Natural killer cell (primary cell): Measurements from ENCODE around the gene RFPL3. TPM values are rescaled to one million over a fixed set of nuclear protein-coding genes. Genes with fewer than 3 reads are reported as not detected.

ENCODE experiments used
- ATAC-seq, 3 donors: fragments of 150-1000 bp in 2 of 3; fragments of 200-7000 bp in 1 of 3; cut with Tn5 transposase; 1 replicate in 1 of 3; 2 replicates in 2 of 3; pipeline ENCODE4 v1.10.0; 2021; ENCODE audit warnings: mild to moderate bottlenecking in 2 of 3, moderate library complexity in 2 of 3
- DNase-seq, 2 donors: peaks; one replicate each; pipeline versions ENCODE4 v3.0.0 to v3.0.0-alpha.2; 2013 to 2021; ENCODE audit warnings: mixed read lengths in 1 of 2
- H3K27ac ChIP-seq: one replicate; pipeline ENCODE4 v1.5.1; 2013; ENCODE audit warnings: mild to moderate bottlenecking, low read length
- H3K27me3 ChIP-seq: one replicate; pipeline ENCODE4 v1.6.1; 2013; ENCODE audit warnings: low read length; ENCODE audit not compliant: control insufficient read depth, insufficient read depth
- H3K36me3 ChIP-seq: one replicate; pipeline ENCODE4 v1.6.1; 2013; ENCODE audit warnings: low read length; ENCODE audit not compliant: control insufficient read depth, insufficient read depth
- H3K4me1 ChIP-seq: one replicate; pipeline ENCODE4 v1.6.1; 2013; ENCODE audit warnings: low read length; ENCODE audit not compliant: control insufficient read depth, insufficient read depth
- H3K4me3 ChIP-seq: one replicate; pipeline ENCODE4 v1.5.1; 2013; ENCODE audit warnings: low read length
- H3K9me3 ChIP-seq: one replicate; pipeline ENCODE4 v1.6.1; 2013; ENCODE audit warnings: low read length; ENCODE audit not compliant: control insufficient read depth, insufficient read depth
- H3K27ac Mint-ChIP-seq, 2 donors: one replicate each; pipeline ENCODE4 v1.8.0; 2022; ENCODE audit warnings: mild to moderate bottlenecking in 2 of 2, mixed read lengths in 2 of 2, moderate library complexity in 1 of 2
- H3K27me3 Mint-ChIP-seq, 2 donors: one replicate each; pipeline ENCODE4 v1.8.0; 2022; ENCODE audit warnings: low read depth in 2 of 2, mixed read lengths in 2 of 2
- H3K36me3 Mint-ChIP-seq: one replicate; pipeline ENCODE4 v1.8.0; 2022; ENCODE audit warnings: mixed read lengths
- H3K4me1 Mint-ChIP-seq, 2 donors: one replicate each; pipeline ENCODE4 v1.8.0; 2022; ENCODE audit warnings: mixed read lengths in 2 of 2
- H3K4me3 Mint-ChIP-seq: one replicate; pipeline ENCODE4 v1.8.0; 2022; ENCODE audit warnings: mild to moderate bottlenecking, moderate library complexity, mixed read lengths
- H3K9me3 Mint-ChIP-seq, 2 donors: one replicate each; pipeline ENCODE4 v1.8.0; 2022; ENCODE audit warnings: mixed read lengths in 2 of 2
- CTCF ChIP-seq: fragments of 200-600 bp; IDR thresholded peaks from one replicate; pipeline ENCODE4 v1.8.0; 2022; ENCODE audit warnings: antibody characterized with exemption
- WGBS: methylation state at CpG from one replicate; pipeline ENCODE4 v1.1.7; 2013; ENCODE audit warnings: missing lambda C conversion rate; ENCODE audit not compliant: insufficient coverage; 5-methylcytosine and 5-hydroxymethylcytosine counted together
- intact Hi-C: fragments of 100-400 bp; cut with micrococcal nuclease; formaldehyde crosslinking; loops from one replicate; pipeline ENCODE4 v1.14.2; 2022
- total RNA-seq, 4 donors: library from RNA; stranded (reverse); fragments of 120-200 nt in 1 of 4; gene quantifications; one replicate each; pipeline versions ENCODE4 v1.2.3 to v1.2.4, GENCODE V29; 2013 to 2022

Gene RFPL3
- total RNA-seq, 3 donors from 2014 or later (not counting 1 experiment from before 2014, with no cell fraction given), result not detected

GRCh38 chr22:32328306-32329201 lies 29.1 kb upstream of the RFPL3 start:
- no peak for TF ChIP-seq CTCF
- no peak for ATAC-seq
- Mint-ChIP-seq H3K27me3 (peaks cover 8 to 12% of the 10 kb centered on the region in 2 donors), H3K9me3 (no peaks in the 10 kb centered on the region), H3K4me3 (no peak overlapping the region), H3K36me3 (no peaks in the 10 kb centered on the region), H3K27ac (no peak overlapping the region), H3K4me1 (no peaks in the 10 kb centered on the region)
- intact Hi-C loops, result no loop called here
- no peak overlapping the region for H3K4me3 ChIP-seq
- no peaks in the 10 kb centered on the region for H3K4me1 ChIP-seq
- no peaks in the 10 kb centered on the region for H3K9me3 ChIP-seq
- H3K36me3 ChIP-seq, result no peaks in the 10 kb centered on the region
- no peak overlapping the region for H3K27ac ChIP-seq
- WGBS, result 87% methylated on average over 7 of the region's 8 CpGs
- no peaks in the 10 kb centered on the region for H3K27me3 ChIP-seq
- no peak for DNase-seq

GRCh38 chr22:32329202-32329645 lies 28.4 kb upstream of the RFPL3 start:
- DNase-seq (no peak), ATAC-seq (no peak)
- no peaks in the 10 kb centered on the region for H3K9me3 ChIP-seq
- no peak overlapping the region for H3K27ac Mint-ChIP-seq
- peaks cover 8 to 12% of the 10 kb centered on the region in 2 donors for H3K27me3 Mint-ChIP-seq
- no peak overlapping the region for H3K27ac ChIP-seq
- H3K4me1 ChIP-seq, result no peaks in the 10 kb centered on the region
- no peak for TF ChIP-seq CTCF
- 91% methylated on average over 8 of the region's 8 CpGs for WGBS
- no peaks in the 10 kb centered on the region for H3K4me1 Mint-ChIP-seq
- no peaks in the 10 kb centered on the region for H3K9me3 Mint-ChIP-seq
- H3K27me3 ChIP-seq, result no peaks in the 10 kb centered on the region
- no peaks in the 10 kb centered on the region for H3K36me3 Mint-ChIP-seq
- H3K4me3 Mint-ChIP-seq, result no peak overlapping the region
- H3K4me3 ChIP-seq, result no peak overlapping the region
- intact Hi-C loops, result no loop called here
- no peaks in the 10 kb centered on the region for H3K36me3 ChIP-seq

GRCh38 chr22:32331236-32331917 lies 26.3 kb upstream of the RFPL3 start:
- 80% methylated on average over 28 of the region's 28 CpGs for WGBS
- TF ChIP-seq CTCF, result no peak
- H3K27ac Mint-ChIP-seq, result no peak overlapping the region

More at GRCh38 chr22:32331236-32331917, 26.3 kb upstream of the RFPL3 start:
- Histone ChIP-seq H3K4me1 (no peaks in the 10 kb centered on the region), H3K27ac (no peak overlapping the region), H3K36me3 (no peaks in the 10 kb centered on the region), H3K9me3 (no peaks in the 10 kb centered on the region), H3K27me3 (no peaks in the 10 kb centered on the region), H3K4me3 (no peak overlapping the region)
- H3K27me3 Mint-ChIP-seq, result peaks cover 8 to 15% of the 10 kb centered on the region in 2 donors
- H3K4me1 Mint-ChIP-seq, result no peaks in the 10 kb centered on the region
- no peak overlapping the region for H3K4me3 Mint-ChIP-seq
- no peak for ATAC-seq
- DNase-seq, result no peak
- intact Hi-C loops, result no loop called here
- no peaks in the 10 kb centered on the region for H3K9me3 Mint-ChIP-seq
- H3K36me3 Mint-ChIP-seq, result no peaks in the 10 kb centered on the region
